ELR (cell line): ENCODE results near the gene E2F8.

Source experiments
- DNase-seq: peaks from one replicate; pipeline ENCODE4 v3.0.0-alpha.2; 2015; ENCODE audit warnings: low read depth

The E2F8 gene

DNA sequence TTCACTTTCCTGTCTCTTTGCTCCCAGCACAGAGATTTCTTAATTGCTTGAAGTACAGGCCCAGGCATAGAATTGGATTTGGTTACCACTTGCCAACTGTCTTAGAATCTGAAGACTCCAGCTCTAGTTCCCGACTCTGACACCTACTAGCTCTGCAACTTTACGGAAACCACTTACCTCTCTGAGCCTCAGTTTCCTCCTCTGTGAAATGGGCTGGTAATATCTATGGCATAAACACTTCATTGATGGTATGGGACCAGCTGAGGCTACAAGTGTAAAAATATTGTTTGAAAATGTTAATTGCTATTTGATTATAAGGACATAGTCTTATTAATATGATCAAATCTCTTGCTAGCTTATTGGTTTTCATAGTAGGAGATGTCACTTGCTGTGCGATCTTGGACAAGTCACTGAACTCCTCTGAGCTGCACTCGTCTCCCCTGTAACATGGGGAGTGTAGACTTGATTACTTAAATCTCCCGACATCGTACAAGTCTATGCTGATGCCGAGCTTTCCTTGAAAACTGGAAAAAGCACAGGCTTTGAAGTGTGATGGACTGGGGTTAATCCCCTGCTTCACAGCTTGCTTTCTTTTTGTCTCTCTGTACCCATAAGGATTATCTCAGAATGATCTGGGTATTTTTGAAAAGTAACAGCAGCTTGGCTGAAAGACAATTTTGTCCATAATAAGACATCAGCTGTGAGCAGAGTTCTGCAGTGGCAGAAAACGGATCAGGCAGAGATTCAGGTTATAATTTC is 11.8 kb upstream of the E2F8 start:
- DNase-seq, result no peak

- no peak for DNase-seq
These were observed 10.8 kb upstream of the E2F8 start for GRCh38 chr11:19251577-19251976.

- no peak for DNase-seq
These were observed 6.1 kb upstream of the E2F8 start for GRCh38 chr11:19246816-19247215.

- no peak for DNase-seq
These were observed 4.6 kb upstream of the E2F8 start for GRCh38 chr11:19245351-19245750.

GRCh38 chr11:19244621-19245020 is 3.9 kb upstream of the E2F8 start:
- peak; percentile 17 for DNase-seq

GRCh38 chr11:19244084-19244483 is 3.3 kb upstream of the E2F8 start:
- DNase-seq, result no peak

GRCh38 chr11:19243613-19244012 is 2.9 kb upstream of the E2F8 start:
- DNase-seq, result no peak

DNA sequence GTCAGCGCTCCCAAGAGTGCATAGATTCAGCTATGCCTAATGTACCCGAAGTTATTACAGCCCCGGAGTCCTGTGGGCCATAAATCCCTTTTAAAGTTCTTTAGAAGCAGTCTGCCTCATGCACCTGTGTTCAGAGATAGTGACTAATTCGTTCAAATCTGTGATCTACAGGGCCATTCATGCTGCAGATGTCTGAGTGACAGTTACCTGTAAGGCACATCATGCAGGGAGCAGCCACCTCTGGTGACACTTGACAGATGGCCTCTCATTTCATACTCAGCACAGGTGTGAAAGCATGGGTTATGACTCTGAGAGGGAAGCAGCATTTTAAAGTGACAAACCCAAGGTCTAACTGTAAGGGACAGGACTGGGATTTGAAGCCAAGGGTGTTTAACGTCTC is 2.4 kb upstream of the E2F8 start:
- no peak for DNase-seq

DNA sequence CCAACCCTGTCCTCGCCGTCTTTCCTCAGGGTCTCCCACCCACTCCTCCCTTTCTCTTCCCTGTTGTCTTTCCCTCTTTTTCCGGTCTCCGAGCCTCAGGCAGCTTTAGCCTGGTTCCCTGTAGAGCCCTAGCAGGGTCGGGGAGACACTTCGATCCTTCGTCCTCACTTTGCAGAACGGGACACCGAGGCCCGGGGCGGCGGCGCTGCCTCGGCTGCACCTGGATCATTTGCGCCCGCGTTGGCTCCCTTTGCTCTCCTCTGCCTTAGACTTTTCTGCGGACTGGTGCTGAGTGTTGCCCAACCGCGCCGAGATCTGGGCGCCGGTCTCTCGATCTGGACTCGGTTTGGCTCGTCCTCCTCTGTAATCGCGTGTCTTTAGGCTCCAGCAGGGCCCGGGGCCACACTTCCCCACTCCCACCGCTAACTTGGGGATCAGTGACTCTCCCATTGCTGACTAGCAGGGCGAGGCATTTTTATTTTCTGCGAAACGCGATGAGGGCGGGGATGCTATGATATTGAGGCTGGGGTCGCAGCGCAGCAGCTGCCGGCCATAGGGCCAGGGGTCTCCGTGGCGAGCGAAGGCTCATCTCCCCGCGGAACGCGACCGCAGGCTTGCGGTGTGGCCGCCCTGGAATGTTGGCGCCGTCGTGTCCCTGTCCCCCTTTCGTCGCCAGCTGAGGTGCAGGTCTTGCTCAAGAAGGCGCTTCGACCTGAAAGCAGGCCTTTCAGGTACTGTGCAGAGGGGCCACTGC is 1.6 kb upstream of the E2F8 start:
- DNase-seq, result peak; percentile 6

DNA sequence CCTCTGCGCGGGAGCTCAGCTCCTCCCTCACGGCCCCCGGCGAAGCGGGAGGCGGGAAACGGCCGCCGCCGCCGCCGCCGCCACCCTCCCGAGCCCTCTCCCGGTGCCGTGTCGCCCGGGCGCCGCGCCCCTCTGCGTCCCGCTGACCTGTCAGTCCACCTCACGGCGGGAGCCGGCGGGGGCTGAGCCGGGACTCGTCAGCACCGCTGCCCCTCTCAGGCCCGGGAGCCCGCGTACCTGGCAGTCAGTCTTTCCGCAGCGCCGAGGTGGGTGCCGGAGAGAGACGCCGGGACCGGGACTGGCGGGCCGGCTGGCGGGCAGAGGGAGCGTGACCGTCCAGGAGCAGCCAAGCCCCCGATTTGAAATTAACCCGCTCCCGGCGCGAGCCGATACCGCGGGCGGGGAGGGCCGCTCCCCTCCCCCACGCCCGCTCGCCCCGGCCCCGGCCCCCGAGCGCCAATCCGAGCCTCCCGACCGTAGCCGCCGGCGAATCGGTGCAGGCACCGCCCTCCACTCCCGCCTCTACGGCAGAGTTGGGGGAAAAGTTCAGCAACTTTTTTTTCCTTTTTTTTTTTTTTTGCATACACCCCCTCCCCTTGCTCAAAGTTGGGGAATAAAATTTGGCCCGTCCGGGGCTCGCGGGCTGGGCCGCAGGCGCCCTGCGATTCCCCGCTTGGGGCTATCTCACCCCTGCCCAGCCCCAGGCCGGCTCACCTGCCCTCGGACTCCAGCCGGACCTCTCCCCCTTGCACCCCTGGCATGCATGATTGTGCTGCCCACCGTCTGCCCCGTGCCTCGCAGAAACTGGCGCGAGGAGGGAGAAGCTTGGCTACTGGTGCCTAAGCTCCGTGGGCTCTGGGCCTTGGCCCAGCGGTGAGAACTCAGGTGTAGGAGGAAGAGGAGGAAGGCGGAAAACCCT is 774 bp upstream of the E2F8 start:
- DNase-seq, result peak; percentile 47

DNA sequence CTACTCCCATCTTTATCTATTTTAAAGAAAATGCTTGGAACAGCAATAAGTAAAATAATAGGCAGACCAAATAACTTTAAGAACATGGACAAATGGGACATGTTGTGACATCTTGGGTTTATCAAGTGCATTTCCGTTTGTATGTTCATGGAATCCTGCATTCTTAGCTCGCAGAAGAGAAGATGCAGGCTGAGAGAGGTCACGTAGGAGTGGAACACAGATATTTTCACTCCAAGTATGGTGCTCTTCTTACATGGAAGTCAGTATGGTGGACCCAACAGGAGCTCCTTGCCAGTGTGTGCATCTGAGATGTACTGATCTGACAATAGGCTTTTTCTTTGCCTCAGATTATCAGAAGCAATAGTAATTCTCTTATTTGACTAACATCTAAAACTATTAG is 1.7 kb downstream of the E2F8 start:
- DNase-seq, result no peak

- no peak for DNase-seq
These were observed 2.9 kb downstream of the E2F8 start for GRCh38 chr11:19237813-19238212.

- DNase-seq, result no peak
These were observed 3.4 kb downstream of the E2F8 start for GRCh38 chr11:19237381-19237780.

- no peak for DNase-seq
These were observed 6.4 kb downstream of the E2F8 start for GRCh38 chr11:19234231-19234817.

GRCh38 chr11:19232910-19233503 is 7.7 kb downstream of the E2F8 start:
- DNase-seq, result peak; percentile 89

- no peak for DNase-seq
These were observed 11.1 kb downstream of the E2F8 start for GRCh38 chr11:19229671-19230070.

GRCh38 chr11:19228968-19229367 is 11.8 kb downstream of the E2F8 start:
- DNase-seq, result no peak

- DNase-seq, result no peak
These were observed 14.2 kb downstream of the E2F8 start for GRCh38 chr11:19226378-19227195.

DNA sequence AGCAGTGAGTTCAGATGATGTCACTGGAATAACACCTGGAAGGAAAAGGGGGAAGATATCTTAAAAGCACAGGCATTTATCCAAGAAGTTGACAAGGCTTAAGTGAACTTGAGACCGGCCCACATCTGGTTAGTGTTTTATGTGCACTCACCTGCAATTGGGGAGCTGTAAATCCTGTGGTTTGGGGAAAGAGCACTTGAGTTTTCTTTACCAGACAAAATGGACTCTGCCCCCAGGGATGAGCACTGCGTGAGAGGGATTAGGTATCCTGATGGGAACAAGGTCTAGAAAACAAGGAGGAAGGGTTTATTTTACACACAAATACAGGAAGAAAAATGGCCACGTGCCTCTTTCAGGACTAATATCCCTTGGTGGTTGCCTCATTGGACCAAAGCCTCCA is 15.2 kb downstream of the E2F8 start:
- no peak for DNase-seq

DNA sequence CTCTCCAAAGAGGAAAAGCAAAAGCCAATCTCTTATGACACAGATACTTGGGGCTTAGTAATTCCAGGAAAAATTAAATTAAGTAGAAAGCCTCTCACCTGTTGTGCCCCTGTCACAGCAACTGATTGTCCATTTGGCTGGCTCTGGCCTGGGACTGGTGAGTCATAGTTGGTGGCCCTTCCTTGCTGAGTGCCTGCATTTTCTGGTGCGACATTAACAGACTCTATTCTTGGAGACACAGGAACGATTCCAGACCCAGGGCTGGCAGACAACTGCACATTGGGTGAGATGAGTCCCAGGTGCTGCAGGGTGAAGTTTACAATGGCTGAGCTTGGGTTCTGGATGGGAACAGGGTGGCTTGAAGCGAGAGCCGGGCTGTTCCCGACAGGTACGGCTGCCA is 15.6 kb downstream of the E2F8 start:
- DNase-seq, result no peak
